ENCODE measurements around the gene TPM1.

Gene TPM1

DNA sequence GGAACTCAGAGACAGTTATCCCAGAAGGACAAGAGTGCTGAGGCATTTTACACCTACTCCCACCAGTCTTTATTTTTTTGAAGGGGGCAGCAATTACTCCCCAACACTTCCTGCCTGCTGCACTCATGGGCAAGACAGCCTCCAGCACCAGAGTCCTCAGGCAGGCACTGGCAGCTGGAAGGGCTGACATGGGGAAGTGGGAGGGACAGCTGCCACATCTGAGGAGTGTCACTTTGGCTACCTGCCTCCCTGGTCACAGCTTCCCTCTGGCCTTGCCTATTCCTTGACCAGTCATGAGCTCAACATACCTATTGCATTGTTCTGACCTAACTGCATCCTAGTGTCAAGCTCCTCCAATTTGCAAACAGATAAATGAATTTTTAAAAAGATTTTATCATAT is 68.9 kb downstream of the TPM1 start:
- Mint-ChIP-seq H3K4me3 (no peak overlapping the region), H3K27me3 (peaks cover 0 to 6% of the 10 kb centered on the region in 2 donors), H3K36me3 (no peaks in the 10 kb centered on the region), H3K4me1 (no peaks in the 10 kb centered on the region), H3K9me3 (no peaks in the 10 kb centered on the region), H3K27ac (no peak overlapping the region)
- no peak for ATAC-seq (replicated peaks)
- no peak for DNase-seq

GRCh38 chr15:63112871-63113270 is 70.3 kb downstream of the TPM1 start:
- no peaks in the 10 kb centered on the region for H3K36me3 Mint-ChIP-seq
- peaks cover 0 to 6% of the 10 kb centered on the region in 2 donors for H3K27me3 Mint-ChIP-seq
- ATAC-seq (replicated peaks) = no peak
- no peaks in the 10 kb centered on the region for H3K4me1 Mint-ChIP-seq
- no peak overlapping the region for H3K27ac Mint-ChIP-seq
- H3K4me3 Mint-ChIP-seq = no peak overlapping the region
- DNase-seq = no peak
- H3K9me3 Mint-ChIP-seq = no peaks in the 10 kb centered on the region

- H3K27ac Mint-ChIP-seq = no peak overlapping the region
- peaks cover under 1 to 3% of the 10 kb centered on the region in 2 donors for H3K36me3 Mint-ChIP-seq
- no peak for DNase-seq
- H3K27me3 Mint-ChIP-seq = no peaks in the 10 kb centered on the region
- H3K4me3 Mint-ChIP-seq = no peak overlapping the region
- no peak for ATAC-seq (replicated peaks)
- H3K9me3 Mint-ChIP-seq = peaks cover 1 to 4% of the 10 kb centered on the region in 2 donors
- no peaks in the 10 kb centered on the region for H3K4me1 Mint-ChIP-seq
Measured at GRCh38 chr15:63114465-63114864, 71.9 kb downstream of the TPM1 start.

Measured in stimulated activated naive B cell treated with anti-CD40 and anti-IgM and Interleukin-4, amounts not matched to agents 10 μg/mL and 1 μg/mL and 100 μg/mL, for 72 hours (primary cell).